Choroid plexus epithelial cell (primary cell): ENCODE results near the gene VWA1.

Experiments
- DNase-seq: peaks from one replicate; pipeline ENCODE4 v3.0.0-alpha.2; 2010; ENCODE audit warnings: low read depth
- H3K4me3 ChIP-seq: 2 replicates; pipeline ENCODE4 v1.5.1; 2011; ENCODE audit warnings: low read depth, mild to moderate bottlenecking, control low read depth, low read length, moderate library complexity
- CTCF ChIP-seq: conservative IDR thresholded peaks from 2 replicates; pipeline ENCODE4 v1.5.1; 2011; ENCODE audit warnings: low read depth, mild to moderate bottlenecking, control low read depth, inconsistent platforms, low read length, moderate library complexity

The VWA1 gene

GRCh38 chr1:1393014-1393413, 42.5 kb upstream of the VWA1 start:
- H3K4me3 ChIP-seq, result no peak overlapping the region
- no peak for TF ChIP-seq CTCF
- no peak for DNase-seq

DNA sequence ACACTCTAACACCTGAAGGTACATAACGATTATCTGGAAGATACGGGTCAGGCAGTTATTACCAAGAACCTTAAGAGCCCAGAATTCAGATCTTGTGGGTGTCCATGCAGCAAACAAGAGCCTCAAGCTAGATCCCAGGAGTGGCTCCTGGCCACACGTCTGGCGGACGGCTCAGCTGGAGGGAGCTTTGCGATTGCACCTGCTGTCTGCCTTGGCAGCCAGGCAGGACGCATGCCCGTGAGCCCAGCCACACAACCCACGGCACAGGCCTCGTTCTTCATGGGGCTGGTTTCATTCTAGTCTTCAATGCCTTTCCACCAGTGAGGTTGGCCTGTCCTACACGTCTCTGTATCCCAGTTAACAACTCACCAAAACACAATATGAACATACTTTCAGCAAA, 42.1 kb upstream of the VWA1 start:
- no peak for DNase-seq
- TF ChIP-seq CTCF, result no peak

GRCh38 chr1:1394116-1394515, 41.4 kb upstream of the VWA1 start:
- TF ChIP-seq CTCF, result no peak
- DNase-seq, result no peak
- H3K4me3 ChIP-seq, result no peak overlapping the region

More for the DNA sequence above, 42.1 kb upstream of the VWA1 start:
- H3K4me3 ChIP-seq, result no peak overlapping the region

GRCh38 chr1:1395166-1395565, 40.3 kb upstream of the VWA1 start:
- H3K4me3 ChIP-seq, result no peak overlapping the region
- TF ChIP-seq CTCF, result no peak
- no peak for DNase-seq

DNA sequence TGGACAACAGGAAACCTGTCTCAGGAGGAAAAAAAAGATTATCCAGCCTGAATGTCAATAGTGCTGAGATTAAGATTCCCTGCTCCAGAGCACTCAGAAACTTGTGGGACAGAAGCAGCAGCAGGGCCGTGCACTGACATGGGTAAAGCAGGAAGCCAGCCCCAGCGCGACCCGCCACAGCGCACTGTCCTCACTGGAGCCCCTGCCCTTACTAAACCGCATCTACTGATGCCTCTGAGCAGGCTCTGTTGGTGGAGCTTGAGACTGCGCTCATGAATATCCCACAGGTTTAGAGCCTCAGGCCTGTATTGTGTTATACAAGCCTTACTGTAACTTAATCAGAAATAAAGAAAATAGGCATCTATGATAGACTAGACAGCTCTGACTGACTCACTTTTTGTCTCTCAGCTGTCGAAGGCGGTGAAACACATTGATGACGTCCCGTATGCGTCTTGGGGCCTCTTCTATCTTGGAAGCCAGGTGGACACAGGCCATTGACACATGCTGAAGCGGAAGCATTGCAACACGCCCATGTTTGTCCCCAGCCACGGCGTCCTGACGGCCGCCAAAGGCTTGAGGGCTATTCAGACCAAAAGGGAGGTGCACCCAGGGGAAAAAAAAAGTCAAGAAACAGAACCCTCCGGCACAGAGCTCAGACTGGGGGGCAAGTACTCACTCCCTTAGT, 37.5 kb upstream of the VWA1 start:
- TF ChIP-seq CTCF, result no peak
- DNase-seq, result no peak

GRCh38 chr1:1398677-1399186, 36.8 kb upstream of the VWA1 start:
- H3K4me3 ChIP-seq, result peak overlapping the region; percentile 97
- no peak for TF ChIP-seq CTCF
- DNase-seq, result no peak

More for the DNA sequence above, 37.5 kb upstream of the VWA1 start:
- peak overlapping the region; percentile 97 for H3K4me3 ChIP-seq
